ENCODE measurements around the gene CA10.

GRCh38 chr17:51815097-51815496 lies 343.4 kb downstream of the CA10 start:
- no peak for TF ChIP-seq TAF1 (IDR thresholded peaks at IDR 0.05; ENCODE audit: borderline replicate concordance, insufficient read depth, low read length)
- no peak for TF ChIP-seq SIN3A (IDR thresholded peaks at IDR 0.05; ENCODE audit: borderline replicate concordance, insufficient read depth, low read length)
- no peak for TF ChIP-seq REST (IDR thresholded peaks at IDR 0.05; ENCODE audit: insufficient read depth in 1 of 2, low read depth in 2 of 2, low read length in 2 of 2)
- no peak for TF ChIP-seq POLR2AphosphoS5 (IDR thresholded peaks at IDR 0.05; ENCODE audit: low read depth, low read length)
- TF ChIP-seq FOXP2 (optimal IDR thresholded peaks at IDR 0.05; ENCODE audit: borderline replicate concordance, extremely low read depth, extremely low read length, insufficient read depth), result no peak

Data from PFSK-1 (cell line).